ENCODE data around the gene KIF2C.

Gene KIF2C

DNA sequence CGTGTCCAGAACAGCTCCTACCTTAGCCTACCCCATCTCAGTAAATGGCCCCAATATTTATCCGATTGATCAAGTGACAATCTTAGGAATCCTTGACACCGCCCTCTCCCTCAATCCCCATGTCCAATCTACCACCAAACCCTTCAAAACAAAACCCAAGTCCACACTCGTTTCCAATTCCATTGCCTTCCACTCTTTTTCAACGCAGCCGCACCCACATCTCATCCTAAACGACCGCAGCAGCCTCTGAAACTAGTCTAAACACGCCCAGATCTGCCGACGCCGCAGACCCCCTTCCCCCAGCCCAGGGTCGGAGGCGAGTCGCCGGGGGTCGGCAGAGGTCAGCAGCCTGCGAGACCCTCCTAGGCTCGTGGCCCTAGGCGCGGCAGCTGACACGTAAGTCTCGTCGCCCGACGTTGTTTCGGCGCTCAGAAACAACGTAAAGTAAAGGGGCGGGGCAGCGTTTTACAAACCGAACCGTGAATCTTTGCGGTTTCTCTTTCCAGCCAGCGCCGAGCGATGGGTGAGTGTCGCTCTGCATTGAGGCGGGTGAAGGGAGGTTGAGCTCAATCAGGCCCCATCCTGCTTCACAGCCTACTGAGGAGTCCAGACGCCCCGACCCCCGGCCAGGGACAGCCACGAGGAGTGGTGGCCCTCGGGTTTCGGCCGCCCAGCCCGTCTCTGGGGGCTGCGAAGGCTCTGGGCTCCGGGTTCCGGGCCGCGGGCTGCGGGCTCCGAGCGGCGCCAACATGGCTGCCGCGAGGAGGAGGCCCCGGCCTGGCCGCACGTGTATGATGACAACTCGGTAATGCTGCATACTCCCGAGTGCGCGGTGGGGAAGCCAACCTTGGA lies 35.7 kb downstream of the KIF2C start, which contains the start of gene RPS8:
RPS8 (plus strand) TSS at position 463 of the 852 bp plus-strand sequence; CDS start at position 520, 57 bp downstream.
- peaks cover 18% of the 10 kb centered on the region for H3K4me1 ChIP-seq (ENCODE audit: control insufficient read depth, insufficient read depth, low read depth, low read length)

DNA sequence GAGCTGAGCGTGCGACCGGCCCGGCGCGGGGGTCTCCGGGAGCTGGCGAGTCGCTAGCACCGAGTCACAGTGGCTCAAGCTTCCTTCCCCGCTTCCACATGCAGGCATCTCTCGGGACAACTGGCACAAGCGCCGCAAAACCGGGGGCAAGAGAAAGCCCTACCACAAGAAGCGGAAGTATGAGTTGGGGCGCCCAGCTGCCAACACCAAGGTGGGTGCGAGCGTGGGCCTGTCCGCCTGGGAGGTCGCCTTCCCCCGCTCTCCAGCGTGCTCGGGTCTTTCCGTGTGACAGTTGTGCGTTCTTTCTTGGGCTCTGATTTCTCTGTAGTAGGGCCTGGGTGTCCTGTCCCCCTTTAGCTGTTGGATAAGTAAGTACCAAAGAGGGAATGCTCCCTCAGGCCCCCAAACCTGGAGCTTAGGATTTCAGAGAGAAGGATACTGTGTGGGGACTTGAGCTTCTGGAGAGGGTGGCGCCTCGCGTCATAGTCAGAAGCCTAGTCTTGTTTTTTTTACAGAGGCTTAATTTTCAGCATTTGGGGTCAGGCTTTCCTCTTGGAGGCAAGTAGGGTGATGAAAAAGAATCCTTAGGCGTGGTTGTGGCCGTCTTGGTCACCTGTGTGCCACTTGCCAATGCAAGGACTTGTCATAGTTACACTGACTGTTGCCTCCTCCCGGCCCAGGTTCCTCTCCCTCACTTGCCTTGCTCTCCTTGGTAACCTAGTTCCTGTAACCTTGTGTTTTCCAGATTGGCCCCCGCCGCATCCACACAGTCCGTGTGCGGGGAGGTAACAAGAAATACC lies 36.5 kb downstream of the KIF2C start:
- peak overlapping the region; percentile 67 for H3K27ac ChIP-seq (ENCODE audit: low read length, poor library complexity, severe bottlenecking)
- H3K14ac ChIP-seq (ENCODE audit: low read length in 2 of 2) = peak overlapping the region in 1 of 2 experiments; percentile 88
- peak overlapping the region; percentile 42 for H2AK5ac ChIP-seq (ENCODE audit: low read length, severe bottlenecking)
- DNase-seq = peak; percentile 40
- peaks cover 43 to 48% of the 10 kb centered on the region in 2 experiments for H3K36me3 ChIP-seq (ENCODE audit: control insufficient read depth in 1 of 2, insufficient read depth in 2 of 2, low read depth in 1 of 2, low read length in 2 of 2)
- H2BK120ac ChIP-seq (ENCODE audit: low read depth, low read length) = peak overlapping the region; percentile 51
- H3K23ac ChIP-seq (ENCODE audit: low read length in 2 of 2) = peak overlapping the region in 1 of 2 experiments; percentile 57
- H3K9me3 ChIP-seq (ENCODE audit: control insufficient read depth, low read length) = no peaks in the 10 kb centered on the region
- WGBS = 3% methylated on average over 35 of the region's 36 CpGs
- H3K79me1 ChIP-seq (replicated peaks; ENCODE audit: low read length, poor library complexity, severe bottlenecking) = peaks cover 2% of the 10 kb centered on the region
- H3K4me1 ChIP-seq (ENCODE audit: control insufficient read depth, insufficient read depth, low read depth, low read length) = peaks cover 18% of the 10 kb centered on the region
- no peak overlapping the region for H4K91ac ChIP-seq (ENCODE audit: low read length)
- H3K4me3 ChIP-seq (ENCODE audit: insufficient read depth in 1 of 2, low read depth in 1 of 2, low read length in 2 of 2) = peak overlapping the region; percentile 81 to 87
- H2BK5ac ChIP-seq (ENCODE audit: low read depth, low read length, poor library complexity, severe bottlenecking) = no peak overlapping the region
- no peak overlapping the region for H2BK15ac ChIP-seq (ENCODE audit: low read depth, poor library complexity, severe bottlenecking)
- no peaks in the 10 kb centered on the region for H3K27me3 ChIP-seq (ENCODE audit: control insufficient read depth in 1 of 2, insufficient read depth in 1 of 2, low read length in 2 of 2)
- H3K4me2 ChIP-seq (ENCODE audit: low read length, poor library complexity, severe bottlenecking) = peak overlapping the region; percentile 78
- H2BK12ac ChIP-seq (ENCODE audit: low read length in 2 of 2) = peak overlapping the region in 1 of 2 experiments; percentile 55
- no peak overlapping the region for H2AFZ ChIP-seq (ENCODE audit: low read depth, low read length)
- H3K4ac ChIP-seq (ENCODE audit: low read depth in 1 of 2, low read length in 2 of 2) = peak overlapping the region; percentile 41 to 90
- peak overlapping the region; percentile 45 for H4K8ac ChIP-seq (ENCODE audit: low read length)
- peak overlapping the region in 1 of 2 experiments; percentile 82 for H3K18ac ChIP-seq (ENCODE audit: low read depth in 1 of 2, low read length in 2 of 2)
- peak overlapping the region; percentile 96 for H3K9ac ChIP-seq (ENCODE audit: low read length)

More for the DNA sequence above, 35.7 kb downstream of the KIF2C start, which contains the start of gene RPS8:
- H3K23ac ChIP-seq (ENCODE audit: low read length in 2 of 2) = peak within 1 kb of the TSS in 1 of 2 experiments; percentile 57
- peak within 1 kb of the TSS; percentile 86 to 100 for H3K4ac ChIP-seq (ENCODE audit: low read depth in 1 of 2, low read length in 2 of 2)
- H3K27ac ChIP-seq (ENCODE audit: low read length, poor library complexity, severe bottlenecking) = peak within 1 kb of the TSS; percentile 83
- peak within 1 kb of the TSS in 1 of 2 experiments; percentile 88 for H3K14ac ChIP-seq (ENCODE audit: low read length in 2 of 2)
- peak within 1 kb of the TSS in 1 of 2 experiments; percentile 29 for H2BK12ac ChIP-seq (ENCODE audit: low read length in 2 of 2)
- DNase-seq = peak; percentile 96
- H3K9ac ChIP-seq (ENCODE audit: low read length) = peak within 1 kb of the TSS; percentile 96
- H2BK120ac ChIP-seq (ENCODE audit: low read depth, low read length) = peak within 1 kb of the TSS; percentile 56
- H2BK15ac ChIP-seq (ENCODE audit: low read depth, poor library complexity, severe bottlenecking) = no peak within 1 kb of the TSS
- peak within 1 kb of the TSS; percentile 87 for H2BK5ac ChIP-seq (ENCODE audit: low read depth, low read length, poor library complexity, severe bottlenecking)
- peak within 1 kb of the TSS; percentile 42 for H2AK5ac ChIP-seq (ENCODE audit: low read length, severe bottlenecking)
- peak within 1 kb of the TSS; percentile 99 for H4K8ac ChIP-seq (ENCODE audit: low read length)
- peaks cover 2% of the 10 kb centered on the region for H3K79me1 ChIP-seq (replicated peaks; ENCODE audit: low read length, poor library complexity, severe bottlenecking)
- H3K36me3 ChIP-seq (ENCODE audit: control insufficient read depth in 1 of 2, insufficient read depth in 2 of 2, low read depth in 1 of 2, low read length in 2 of 2) = peaks cover 36 to 40% of the 10 kb centered on the region in 2 experiments
- no peaks in the 10 kb centered on the region for H3K9me3 ChIP-seq (ENCODE audit: control insufficient read depth, low read length)
- H3K4me2 ChIP-seq (ENCODE audit: low read length, poor library complexity, severe bottlenecking) = peak within 1 kb of the TSS; percentile 78
- H4K91ac ChIP-seq (ENCODE audit: low read length) = peak within 1 kb of the TSS; percentile 62
- WGBS = under 1% methylated on average over 65 of the region's 65 CpGs
- peak within 1 kb of the TSS; percentile 92 to 95 for H3K18ac ChIP-seq (ENCODE audit: low read depth in 1 of 2, low read length in 2 of 2)
- H2AFZ ChIP-seq (ENCODE audit: low read depth, low read length) = peak within 1 kb of the TSS; percentile 91
- H3K27me3 ChIP-seq (ENCODE audit: control insufficient read depth in 1 of 2, insufficient read depth in 1 of 2, low read length in 2 of 2) = no peaks in the 10 kb centered on the region
- peak within 1 kb of the TSS; percentile 81 to 87 for H3K4me3 ChIP-seq (ENCODE audit: insufficient read depth in 1 of 2, low read depth in 1 of 2, low read length in 2 of 2)

DNA sequence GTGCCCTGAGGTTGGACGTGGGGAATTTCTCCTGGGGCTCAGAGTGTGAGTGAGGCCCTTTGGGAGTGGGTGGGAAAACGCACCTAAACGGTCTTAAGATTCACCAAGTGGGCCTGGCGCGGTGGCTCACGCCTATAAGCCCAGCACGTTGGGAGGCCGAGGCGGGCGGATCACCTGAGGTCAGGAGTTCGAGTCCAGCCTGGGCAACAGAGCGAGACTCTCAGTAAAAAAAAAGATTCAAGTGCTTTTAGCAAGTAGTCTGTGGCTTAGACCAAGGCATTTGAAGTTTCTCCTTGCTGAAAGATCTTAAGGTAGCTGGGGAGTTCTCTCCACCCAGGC lies 37.1 kb downstream of the KIF2C start:
- Histone ChIP-seq H2AFZ (ENCODE audit: low read depth, low read length) (no peak overlapping the region), H3K14ac (ENCODE audit: low read length in 2 of 2) (peak overlapping the region in 1 of 2 experiments; percentile 88), H3K36me3 (ENCODE audit: control insufficient read depth in 1 of 2, insufficient read depth in 2 of 2, low read depth in 1 of 2, low read length in 2 of 2) (peaks cover 46 to 54% of the 10 kb centered on the region in 2 experiments), H4K8ac (ENCODE audit: low read length) (no peak overlapping the region), H4K91ac (ENCODE audit: low read length) (no peak overlapping the region), H3K18ac (ENCODE audit: low read depth in 1 of 2, low read length in 2 of 2) (no peak overlapping the region), H3K4me1 (ENCODE audit: control insufficient read depth, insufficient read depth, low read depth, low read length) (peaks cover 18% of the 10 kb centered on the region), H2AK5ac (ENCODE audit: low read length, severe bottlenecking) (no peak overlapping the region), H3K27me3 (ENCODE audit: control insufficient read depth in 1 of 2, insufficient read depth in 1 of 2, low read length in 2 of 2) (no peaks in the 10 kb centered on the region), H3K4ac (ENCODE audit: low read depth in 1 of 2, low read length in 2 of 2) (peak overlapping the region in 1 of 2 experiments; percentile 42), H3K9me3 (ENCODE audit: control insufficient read depth, low read length) (no peaks in the 10 kb centered on the region), H3K27ac (ENCODE audit: low read length, poor library complexity, severe bottlenecking) (peak overlapping the region; percentile 67), H3K79me1 (replicated peaks; ENCODE audit: low read length, poor library complexity, severe bottlenecking) (peaks cover 2% of the 10 kb centered on the region), H2BK120ac (ENCODE audit: low read depth, low read length) (no peak overlapping the region), H3K9ac (ENCODE audit: low read length) (peak overlapping the region; percentile 96), H3K4me3 (ENCODE audit: insufficient read depth in 1 of 2, low read depth in 1 of 2, low read length in 2 of 2) (peak overlapping the region; percentile 81 to 87), H2BK12ac (ENCODE audit: low read length in 2 of 2) (peak overlapping the region in 1 of 2 experiments; percentile 55), H2BK5ac (ENCODE audit: low read depth, low read length, poor library complexity, severe bottlenecking) (no peak overlapping the region), H2BK15ac (ENCODE audit: low read depth, poor library complexity, severe bottlenecking) (no peak overlapping the region), H3K4me2 (ENCODE audit: low read length, poor library complexity, severe bottlenecking) (peak overlapping the region; percentile 78), H3K23ac (ENCODE audit: low read length in 2 of 2) (peak overlapping the region in 1 of 2 experiments; percentile 29)
- 35% methylated on average over 12 of the region's 12 CpGs for WGBS
- DNase-seq = no peak

Data from mesenchymal stem cell (in vitro differentiated cells and primary cell).